ENCODE data around the gene STRAP.

The STRAP gene

GRCh38 chr12:15851919-15852318 is 30.3 kb upstream of the STRAP start:
- TF ChIP-seq CTCF (IDR thresholded peaks at IDR 0.05), result no peak
- Histone ChIP-seq H2AFZ (no peak overlapping the region), H3K9ac (no peak overlapping the region), H3K27ac (no peak overlapping the region), H3K4me3 (ENCODE audit: low read depth, low read length) (no peak overlapping the region), H3K36me3 (ENCODE audit: control insufficient read depth, insufficient read depth, low read length) (no peaks in the 10 kb centered on the region), H3K27me3 (ENCODE audit: control insufficient read depth, insufficient read depth, low read length) (no peaks in the 10 kb centered on the region), H3K4me2 (ENCODE audit: low read length) (no peak overlapping the region), H3K9me3 (ENCODE audit: control insufficient read depth, low read length) (no peaks in the 10 kb centered on the region), H3K79me2 (no peaks in the 10 kb centered on the region), H3K4me1 (no peaks in the 10 kb centered on the region)

GRCh38 chr12:15852383-15852782 is 29.8 kb upstream of the STRAP start:
- no peak overlapping the region for H3K9ac ChIP-seq
- no peaks in the 10 kb centered on the region for H3K36me3 ChIP-seq (ENCODE audit: control insufficient read depth, insufficient read depth, low read length)
- H3K27ac ChIP-seq, result no peak overlapping the region
- no peak overlapping the region for H3K4me3 ChIP-seq (ENCODE audit: low read depth, low read length)
- no peaks in the 10 kb centered on the region for H3K4me1 ChIP-seq
- H3K27me3 ChIP-seq (ENCODE audit: control insufficient read depth, insufficient read depth, low read length), result no peaks in the 10 kb centered on the region
- H3K9me3 ChIP-seq (ENCODE audit: control insufficient read depth, low read length), result no peaks in the 10 kb centered on the region
- H3K4me2 ChIP-seq (ENCODE audit: low read length), result no peak overlapping the region
- no peak overlapping the region for H2AFZ ChIP-seq
- no peaks in the 10 kb centered on the region for H3K79me2 ChIP-seq
- TF ChIP-seq CTCF (IDR thresholded peaks at IDR 0.05), result no peak

- no peaks in the 10 kb centered on the region for H3K36me3 ChIP-seq (ENCODE audit: control insufficient read depth, insufficient read depth, low read length)
- TF ChIP-seq CTCF (IDR thresholded peaks at IDR 0.05), result no peak
- no peak overlapping the region for H3K27ac ChIP-seq
- H3K27me3 ChIP-seq (ENCODE audit: control insufficient read depth, insufficient read depth, low read length), result no peaks in the 10 kb centered on the region
- H2AFZ ChIP-seq, result no peak overlapping the region
- no peaks in the 10 kb centered on the region for H3K4me1 ChIP-seq
- H3K4me3 ChIP-seq (ENCODE audit: low read depth, low read length), result no peak overlapping the region
- H3K79me2 ChIP-seq, result no peaks in the 10 kb centered on the region
- H3K9ac ChIP-seq, result no peak overlapping the region
- no peak overlapping the region for H3K4me2 ChIP-seq (ENCODE audit: low read length)
- no peaks in the 10 kb centered on the region for H3K9me3 ChIP-seq (ENCODE audit: control insufficient read depth, low read length)
Measured at GRCh38 chr12:15853877-15854276, 28.3 kb upstream of the STRAP start.

GRCh38 chr12:15854916-15855315 is 27.3 kb upstream of the STRAP start:
- H3K9me3 ChIP-seq (ENCODE audit: control insufficient read depth, low read length), result no peaks in the 10 kb centered on the region
- no peaks in the 10 kb centered on the region for H3K36me3 ChIP-seq (ENCODE audit: control insufficient read depth, insufficient read depth, low read length)
- no peak overlapping the region for H3K4me2 ChIP-seq (ENCODE audit: low read length)
- H3K9ac ChIP-seq, result no peak overlapping the region
- no peaks in the 10 kb centered on the region for H3K79me2 ChIP-seq
- H3K4me1 ChIP-seq, result no peaks in the 10 kb centered on the region
- no peaks in the 10 kb centered on the region for H3K27me3 ChIP-seq (ENCODE audit: control insufficient read depth, insufficient read depth, low read length)
- H2AFZ ChIP-seq, result no peak overlapping the region
- no peak overlapping the region for H3K4me3 ChIP-seq (ENCODE audit: low read depth, low read length)
- no peak for TF ChIP-seq CTCF (IDR thresholded peaks at IDR 0.05)
- H3K27ac ChIP-seq, result no peak overlapping the region

GRCh38 chr12:15855646-15856045 is 26.5 kb upstream of the STRAP start:
- Histone ChIP-seq H3K4me1 (no peaks in the 10 kb centered on the region), H3K9ac (no peak overlapping the region), H3K36me3 (ENCODE audit: control insufficient read depth, insufficient read depth, low read length) (no peaks in the 10 kb centered on the region), H3K79me2 (no peaks in the 10 kb centered on the region), H2AFZ (no peak overlapping the region), H3K27me3 (ENCODE audit: control insufficient read depth, insufficient read depth, low read length) (no peaks in the 10 kb centered on the region), H3K9me3 (ENCODE audit: control insufficient read depth, low read length) (no peaks in the 10 kb centered on the region), H3K27ac (no peak overlapping the region), H3K4me2 (ENCODE audit: low read length) (no peak overlapping the region), H3K4me3 (ENCODE audit: low read depth, low read length) (no peak overlapping the region)
- no peak for TF ChIP-seq CTCF (IDR thresholded peaks at IDR 0.05)

Measured in parathyroid adenoma (tissue), 2 donors.